Endothelial cell of umbilical vein (primary cell): ENCODE measurements around the gene TMEM179B. TPM values are rescaled to one million over a fixed set of nuclear protein-coding genes. Genes with fewer than 3 reads are reported as not detected.

Experiments
- BruUV-seq: library from RNA; stranded (reverse); fragments of 400-500 nt; replicated peaks from 2 replicates; lab custom pipeline; 2021; lab: Mats Ljungman, UMichigan
- CTCF ChIA-PET: fragments of 300-600, 350-600 bp; sonication (Branson Sonifier 250); formaldehyde crosslinking; loops from one replicate; lab custom pipeline; 2021; ENCODE audit warnings: antibody characterized with exemption, inconsistent platforms; lab: Charles Lee
- POLR2A ChIA-PET: fragments of 300-600, 350-600 bp; sonication (Branson Sonifier 250); formaldehyde crosslinking; loops from one replicate; lab custom pipeline; 2021; ENCODE audit warnings: antibody characterized with exemption, inconsistent platforms; lab: Charles Lee
- DNase-seq: peaks from one replicate; pipeline ENCODE4 v3.0.0-alpha.2; 2011; ENCODE audit warnings: low read depth, low spot score
- FAIRE-seq: peaks from 2 replicates; lab custom pipeline; 2011; peaks lifted over from hg19 to GRCh38; lab: Jason Lieb, UNC
- H2AFZ ChIP-seq: 2 replicates; pipeline ENCODE4 v1.6.0; 2012; ENCODE audit warnings: low read depth, low read length, control low read depth, inconsistent platforms
- H3K27ac ChIP-seq: 2 replicates; pipeline ENCODE4 v1.5.1; 2011; ENCODE audit warnings: low read depth, mild to moderate bottlenecking, control low read depth, low read length, moderate library complexity; ENCODE audit not compliant: insufficient read depth
- H3K27me3 ChIP-seq, 2 experiments: 2 replicates each; pipeline versions ENCODE4 v1.6.0 to v1.6.1; 2011; ENCODE audit warnings: low read length in 2 of 2, mixed read lengths in 1 of 2; ENCODE audit not compliant: control insufficient read depth in 2 of 2, insufficient read depth in 2 of 2
- H3K36me3 ChIP-seq, 2 experiments: 2 replicates in 1 of 2; 3 replicates in 1 of 2; pipeline ENCODE4 v1.5.1; 2011; ENCODE audit warnings: low read length in 2 of 2, mild to moderate bottlenecking in 1 of 2, moderate library complexity in 1 of 2; ENCODE audit not compliant: control insufficient read depth in 2 of 2, insufficient read depth in 2 of 2; ENCODE audit errors: extremely low read depth in 1 of 2
- H3K4me1 ChIP-seq: 3 replicates; pipeline ENCODE4 v1.5.1; 2011; ENCODE audit warnings: mild to moderate bottlenecking, low read length; ENCODE audit not compliant: control insufficient read depth, insufficient read depth; ENCODE audit errors: extremely low read depth
- H3K4me2 ChIP-seq: 2 replicates; pipeline ENCODE4 v1.6.1; 2011; ENCODE audit warnings: low read length, control low read depth, mixed read lengths; ENCODE audit not compliant: insufficient read depth
- H3K4me3 ChIP-seq, 3 experiments: fragments of 200-600 bp in 1 of 3; sonication (generic), shearing (Covaris generic) in 1 of 3; replicated peaks in 1 of 3; 2 replicates each; pipeline ENCODE4 v1.5.1; 2011 to 2016; ENCODE audit warnings: control low read depth in 3 of 3, low read length in 3 of 3, mild to moderate bottlenecking in 2 of 3, inconsistent platforms in 1 of 3, low read depth in 1 of 3, moderate library complexity in 1 of 3; ENCODE audit not compliant: insufficient read depth in 1 of 3
- H3K79me2 ChIP-seq: 2 replicates; pipeline ENCODE4 v1.6.0; 2012; ENCODE audit warnings: low read length, inconsistent platforms; ENCODE audit not compliant: control insufficient read depth, insufficient read depth
- H3K9ac ChIP-seq: replicated peaks from 2 replicates; pipeline ENCODE3; 2011; ENCODE audit warnings: low read length, control low read depth; ENCODE audit not compliant: insufficient read depth; ENCODE audit errors: extremely low read depth
- H3K9me1 ChIP-seq: replicated peaks from 3 replicates; pipeline ENCODE4 v1.6.0; 2011; ENCODE audit warnings: mild to moderate bottlenecking, low read length; ENCODE audit not compliant: control insufficient read depth, insufficient read depth; ENCODE audit errors: extremely low read depth
- H3K9me3 ChIP-seq: replicated peaks from 2 replicates; pipeline ENCODE4 v1.5.1; 2012; ENCODE audit warnings: low read length, inconsistent platforms; ENCODE audit not compliant: control insufficient read depth, insufficient read depth
- H4K20me1 ChIP-seq: replicated peaks from 2 replicates; pipeline ENCODE3; 2011; ENCODE audit warnings: mild to moderate bottlenecking, low read length; ENCODE audit not compliant: control insufficient read depth, insufficient read depth; ENCODE audit errors: extremely low read depth
- EZH2 ChIP-seq: IDR thresholded peaks from 2 replicates; pipeline ENCODE4 v1.6.1; 2012; ENCODE audit warnings: borderline replicate concordance, low read depth, mild to moderate bottlenecking, moderate library complexity, low read length, inconsistent platforms; ENCODE audit not compliant: severe bottlenecking
- FOS ChIP-seq: IDR thresholded peaks from 2 replicates; pipeline ENCODE4 v1.6.1; 2011; ENCODE audit warnings: mild to moderate bottlenecking, low read length, moderate library complexity, borderline replicate concordance; ENCODE audit not compliant: insufficient read depth
- GATA2 ChIP-seq: IDR thresholded peaks from 2 replicates; pipeline ENCODE4 v1.7.0; 2011; ENCODE audit warnings: low read depth, mild to moderate bottlenecking, moderate library complexity, mixed read lengths, low read length; ENCODE audit not compliant: insufficient read length, insufficient read depth
- JUN ChIP-seq: IDR thresholded peaks from 2 replicates; pipeline ENCODE4 v1.6.1; 2011; ENCODE audit warnings: borderline replicate concordance, low read depth; ENCODE audit not compliant: insufficient read length, insufficient read depth
- MYC ChIP-seq: IDR thresholded peaks from one replicate; pipeline ENCODE4 v1.6.1; 2011; ENCODE audit warnings: mild to moderate bottlenecking, low read depth, low read length
- POLR2A ChIP-seq: IDR thresholded peaks from 2 replicates; pipeline ENCODE4 v1.6.1; 2012; ENCODE audit warnings: low read depth, mild to moderate bottlenecking, control low read depth, low read length
- POLR2AphosphoS5 ChIP-seq: IDR thresholded peaks from 2 replicates; pipeline ENCODE4 v1.6.1; 2012; ENCODE audit warnings: low read depth, mild to moderate bottlenecking, control low read depth, low read length, moderate library complexity; ENCODE audit not compliant: insufficient read depth
- dilution Hi-C: fragments of 300-500 bp; cut with MboI; formaldehyde crosslinking; loops from one replicate; pipeline ENCODE4 v1.15.0; 2019; ENCODE audit warnings: low sequenced_read_pairs; ENCODE audit not compliant: extremely low pct_ligation_motif_present
- intact Hi-C: fragments of 100-400 bp; cut with micrococcal nuclease; formaldehyde crosslinking; loops from one replicate; pipeline ENCODE4 v1.10.0; 2022
- polyA plus RNA-seq, 4 experiments: library from polyadenylated mRNA; depleted of rRNA in 3 of 4; stranded (reverse) in 3 of 4; unstranded in 1 of 4; fragments of >200 nt; gene quantifications; 2 replicates each; pipeline versions ENCODE4 v1.2.1 to v1.2.3, GENCODE V29; 2011 to 2012; ENCODE audit warnings: missing spikeins in 1 of 4
- total RNA-seq: library from RNA; stranded (reverse); gene quantifications from 2 replicates; pipeline ENCODE4 v1.2.3, GENCODE V29; 2021
- TF ChIP-seq, protein P1 (sequence below): IDR thresholded peaks from 2 replicates; pipeline ENCODE4 v1.6.1; 2011; ENCODE audit not compliant: insufficient read depth, insufficient read length
- TF ChIP-seq, protein P2 (sequence below), 2 donors: IDR thresholded peaks; 1 replicate in 1 of 2; 2 replicates in 1 of 2; pipeline ENCODE4 v1.5.1; 2011; ENCODE audit warnings: low read length in 2 of 2, mild to moderate bottlenecking in 2 of 2, moderate library complexity in 2 of 2, control low read depth in 1 of 2, inconsistent platforms in 1 of 2, low read depth in 1 of 2; ENCODE audit not compliant: insufficient read depth in 1 of 2; ENCODE audit errors: extremely low read depth in 1 of 2

Gene TMEM179B
- total and polyA plus RNA-seq, 2 donors (not counting 3 experiments of a cell fraction or from before 2014, with no cell fraction given), result 27.6 to 102 TPM

DNA sequence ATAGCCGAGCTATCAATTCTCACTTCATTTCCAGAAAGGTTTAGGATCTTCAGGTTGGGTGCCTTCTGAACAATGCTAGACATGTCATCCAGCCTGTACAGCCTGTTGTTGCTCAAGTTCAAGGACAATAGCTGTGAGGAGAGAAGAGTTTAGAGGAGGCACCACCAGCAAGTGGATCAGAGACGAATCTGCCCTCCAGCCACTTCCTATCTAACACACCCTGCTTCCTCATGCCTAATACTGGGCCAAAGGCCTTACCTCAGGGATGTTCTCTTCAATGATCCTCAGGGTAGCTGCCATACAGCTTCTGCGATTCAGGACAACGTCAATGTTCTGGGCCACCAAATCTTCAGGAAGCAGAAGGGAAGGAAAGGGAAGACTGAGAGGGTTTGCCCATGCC is 13.9 kb downstream of the TMEM179B start:
- BruUV-seq, result no TSS peak
- H3K9ac ChIP-seq, result no peak overlapping the region
- H3K4me1 ChIP-seq, result peaks cover 12% of the 10 kb centered on the region
- H3K4me3 ChIP-seq, result no peak overlapping the region
- FAIRE-seq, result no peak
- no peaks in the 10 kb centered on the region for H3K27me3 ChIP-seq
- intact Hi-C loops, result no loop called here
- dilution Hi-C loops, result no loop called here
- TF ChIP-seq JUN (no peak), EZH2 (no peak), GATA2 (no peak), POLR2AphosphoS5 (no peak), MYC (no peak), POLR2A (no peak), FOS (no peak)
- TF ChIP-seq, protein P1, sequence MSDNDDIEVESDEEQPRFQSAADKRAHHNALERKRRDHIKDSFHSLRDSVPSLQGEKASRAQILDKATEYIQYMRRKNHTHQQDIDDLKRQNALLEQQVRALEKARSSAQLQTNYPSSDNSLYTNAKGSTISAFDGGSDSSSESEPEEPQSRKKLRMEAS, result no peak
- TF ChIP-seq, protein P2, sequence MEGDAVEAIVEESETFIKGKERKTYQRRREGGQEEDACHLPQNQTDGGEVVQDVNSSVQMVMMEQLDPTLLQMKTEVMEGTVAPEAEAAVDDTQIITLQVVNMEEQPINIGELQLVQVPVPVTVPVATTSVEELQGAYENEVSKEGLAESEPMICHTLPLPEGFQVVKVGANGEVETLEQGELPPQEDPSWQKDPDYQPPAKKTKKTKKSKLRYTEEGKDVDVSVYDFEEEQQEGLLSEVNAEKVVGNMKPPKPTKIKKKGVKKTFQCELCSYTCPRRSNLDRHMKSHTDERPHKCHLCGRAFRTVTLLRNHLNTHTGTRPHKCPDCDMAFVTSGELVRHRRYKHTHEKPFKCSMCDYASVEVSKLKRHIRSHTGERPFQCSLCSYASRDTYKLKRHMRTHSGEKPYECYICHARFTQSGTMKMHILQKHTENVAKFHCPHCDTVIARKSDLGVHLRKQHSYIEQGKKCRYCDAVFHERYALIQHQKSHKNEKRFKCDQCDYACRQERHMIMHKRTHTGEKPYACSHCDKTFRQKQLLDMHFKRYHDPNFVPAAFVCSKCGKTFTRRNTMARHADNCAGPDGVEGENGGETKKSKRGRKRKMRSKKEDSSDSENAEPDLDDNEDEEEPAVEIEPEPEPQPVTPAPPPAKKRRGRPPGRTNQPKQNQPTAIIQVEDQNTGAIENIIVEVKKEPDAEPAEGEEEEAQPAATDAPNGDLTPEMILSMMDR (IDR thresholded peaks at IDR 0.05; ENCODE audit: extremely low read depth in 1 of 2, insufficient read depth in 1 of 2, low read depth in 1 of 2, low read length in 2 of 2), result no peak
- H3K79me2 ChIP-seq, result peaks cover 22% of the 10 kb centered on the region
- no peak for DNase-seq
- peaks cover 33 to 52% of the 10 kb centered on the region in 2 experiments for H3K36me3 ChIP-seq
- no peak overlapping the region for H3K4me2 ChIP-seq
- POLR2A ChIA-PET, result interaction anchor here (0.6 kb wide), 1 partner anchor 29 kb away, joined by 7 read pairs; no protein-coding TSS in a partner anchor
- no peaks in the 10 kb centered on the region for H4K20me1 ChIP-seq
- no peak overlapping the region for H2AFZ ChIP-seq
- no peaks in the 10 kb centered on the region for H3K9me3 ChIP-seq
- CTCF ChIA-PET, result interaction anchor here (1.0 to 3.0 kb wide), 2 partner anchors 11 to 15 kb away, joined by 3 to 14 read pairs; partner anchors contain the start of gene TMEM179B
- no peaks in the 10 kb centered on the region for H3K9me1 ChIP-seq
- H3K27ac ChIP-seq, result no peak overlapping the region
